HepG2 (cell line): Measurements from ENCODE around the gene ACO1. TPM values are rescaled to one million over a fixed set of nuclear protein-coding genes. Genes with fewer than 3 reads are reported as not detected.

ENCODE experiments used
- ATAC-seq: fragments of 200-7000 bp; cut with Tn5 transposase; 3 replicates; pipeline ENCODE4 v1.9.1; 2020; ENCODE audit warnings: mild to moderate bottlenecking, moderate library complexity
- BruUV-seq: library from RNA; stranded (reverse); fragments of 400-500 nt; replicated peaks from 2 replicates; lab custom pipeline; 2021; lab: Mats Ljungman, UMichigan
- CTCF ChIA-PET: fragments of 300-600 bp; formaldehyde crosslinking; extraction: SDS; loops from one replicate; lab custom pipeline; 2021; ENCODE audit warnings: low total read pairs, inconsistent platforms, low intra/inter-chr PET ratio; lab: Yijun Ruan, JAX
- POLR2A ChIA-PET: fragments of 350-600 bp; sonication (Branson Sonifier 250); formaldehyde crosslinking; loops from one replicate; lab custom pipeline; 2020; ENCODE audit warnings: antibody characterized with exemption, inconsistent platforms; lab: Yijun Ruan, JAX
- DNase-seq: peaks from one replicate; pipeline ENCODE4 v3.0.0-alpha.2; 2015; ENCODE audit warnings: low spot score
- FAIRE-seq: peaks from 3 replicates; lab custom pipeline; 2011; peaks lifted over from hg19 to GRCh38; lab: Jason Lieb, UNC
- H2AFZ ChIP-seq: one replicate; pipeline ENCODE4 v1.6.1; 2011; ENCODE audit warnings: low read length, inconsistent platforms
- H3K27ac ChIP-seq: fragments of 300-600 bp; 3 replicates; pipeline ENCODE4 v1.8.0; 2011; ENCODE audit warnings: mixed run types, mild to moderate bottlenecking, mixed read lengths, low read length, inconsistent platforms; ENCODE audit not compliant: insufficient read depth; ENCODE audit errors: extremely low read length
- H3K27me3 ChIP-seq, 2 experiments: fragments of 200-600 bp in 1 of 2; 2 replicates in 1 of 2; 3 replicates in 1 of 2; pipeline versions ENCODE4 v1.6.0 to v1.8.0; 2011; ENCODE audit warnings: low read length in 2 of 2, mild to moderate bottlenecking in 2 of 2, moderate library complexity in 2 of 2, inconsistent platforms in 1 of 2; ENCODE audit not compliant: insufficient read depth in 2 of 2, control insufficient read depth in 1 of 2
- H3K36me3 ChIP-seq, 2 experiments: fragments of 200-600 bp in 1 of 2; replicated peaks in 1 of 2; 2 replicates in 1 of 2; 3 replicates in 1 of 2; pipeline versions ENCODE4 v1.5.1 to v1.8.0; 2011; ENCODE audit warnings: low read length in 2 of 2, inconsistent platforms in 1 of 2; ENCODE audit not compliant: insufficient read depth in 2 of 2, control insufficient read depth in 1 of 2
- H3K4me1 ChIP-seq: 2 replicates; pipeline ENCODE4 v1.5.1; 2012; ENCODE audit warnings: low read length, inconsistent platforms; ENCODE audit not compliant: insufficient read depth
- H3K4me2 ChIP-seq: 2 replicates; pipeline ENCODE4 v1.6.0; 2011; ENCODE audit warnings: low read depth, low read length, inconsistent platforms
- H3K4me3 ChIP-seq, 3 experiments: fragments of 200-600 bp in 1 of 3; sonication (generic), shearing (Covaris generic) in 1 of 3; replicated peaks in 1 of 3; 2 replicates each; pipeline ENCODE4 v1.5.1; 2011 to 2016; ENCODE audit warnings: low read length in 3 of 3, inconsistent platforms in 2 of 3, low read depth in 2 of 3, mild to moderate bottlenecking in 2 of 3, control low read depth in 1 of 3, mixed read lengths in 1 of 3; ENCODE audit not compliant: insufficient read depth in 1 of 3
- H3K79me2 ChIP-seq: one replicate; pipeline ENCODE4 v1.6.1; 2011; ENCODE audit warnings: low read length, inconsistent platforms; ENCODE audit not compliant: insufficient read depth
- H3K9ac ChIP-seq: 2 replicates; pipeline ENCODE4 v1.6.0; 2011; ENCODE audit warnings: mild to moderate bottlenecking, low read depth, low read length, inconsistent platforms; ENCODE audit not compliant: insufficient read depth
- H3K9me3 ChIP-seq: 2 replicates; pipeline ENCODE4 v1.5.1; 2012; ENCODE audit warnings: mild to moderate bottlenecking, low read length
- H4K20me1 ChIP-seq: 2 replicates; pipeline ENCODE4 v1.6.0; 2011; ENCODE audit warnings: inconsistent platforms, mild to moderate bottlenecking, low read length, moderate library complexity; ENCODE audit not compliant: insufficient read depth
- KLF11 ChIP-seq: IDR thresholded peaks from 2 replicates; pipeline ENCODE4 v1.6.1; 2016; ENCODE audit warnings: missing compliant biosample characterization
- KLF9 ChIP-seq: IDR thresholded peaks from 2 replicates; pipeline ENCODE4 v1.6.1; 2016; ENCODE audit warnings: low read depth
- KMT2A ChIP-seq: sonication (generic); formaldehyde crosslinking; IDR thresholded peaks from 2 replicates; pipeline ENCODE4 v1.4.0; 2020; ENCODE audit warnings: missing genetic modification reagents
- NFE2L1 ChIP-seq: sonication (generic); formaldehyde crosslinking; IDR thresholded peaks from 2 replicates; pipeline ENCODE4 v1.4.0; 2020; ENCODE audit warnings: missing genetic modification reagents, mild to moderate bottlenecking, borderline replicate concordance
- ZBTB4 ChIP-seq: sonication (generic); formaldehyde crosslinking; IDR thresholded peaks from 2 replicates; pipeline ENCODE4 v1.4.0; 2020; ENCODE audit warnings: missing genetic modification reagents, mild to moderate bottlenecking, borderline replicate concordance
- ZNF225 ChIP-seq: sonication (generic); formaldehyde crosslinking; IDR thresholded peaks from 2 replicates; pipeline ENCODE4 v1.4.0; 2020; ENCODE audit warnings: mild to moderate bottlenecking, missing genetic modification reagents
- WGBS: methylation state at CpG from one replicate; pipeline ENCODE4 v1.1.6; 2017; ENCODE audit warnings: low lambda C conversion rate; 5-methylcytosine and 5-hydroxymethylcytosine counted together
- in situ Hi-C: cut with HindIII; loops from 2 replicates; pipeline ENCODE4 v1.10.0; 2017; ENCODE audit warnings: low pct_unique_long_range_greater_than_20kb; ENCODE audit not compliant: extremely low pct_ligation_motif_present
- intact Hi-C: fragments of 100-400 bp; cut with micrococcal nuclease; formaldehyde crosslinking; loops from one replicate; pipeline ENCODE4 v1.10.0; 2022; ENCODE audit not compliant: unreplicated experiment
- polyA plus RNA-seq, 8 experiments: library from polyadenylated mRNA; depleted of rRNA in 3 of 8; stranded (reverse) in 7 of 8; unstranded in 1 of 8; fragments of >200 nt; fragmentation: Illumina TruSeq in 4 of 8; extraction: Trizol in 4 of 8; gene quantifications; 2 replicates each; pipeline versions ENCODE4 v1.2.1 to v1.2.3, GENCODE V29; 2011 to 2016; ENCODE audit warnings: low read depth in 4 of 8, missing spikeins in 1 of 8, mixed read lengths in 1 of 8; ENCODE audit not compliant: insufficient read depth in 1 of 8
- total RNA-seq, 5 experiments: library from RNA; depleted of rRNA; stranded (reverse); fragments of >200 nt; fragmentation: Illumina TruSeq; extraction: Trizol; gene quantifications; 2 replicates each; pipeline ENCODE4 v1.2.3, GENCODE V29; 2016; ENCODE audit warnings: low read depth in 1 of 5

The ACO1 gene
- total and polyA plus RNA-seq, 2 of the 13 experiments (the other 11 are each of a cell fraction or from before 2014, with no cell fraction given): 20.1 to 48.2 TPM

GRCh38 chr9:32434892-32435291 is 50.4 kb downstream of the ACO1 start:
- H4K20me1 ChIP-seq: no peaks in the 10 kb centered on the region
- H3K79me2 ChIP-seq: no peaks in the 10 kb centered on the region
- H2AFZ ChIP-seq: no peak overlapping the region
- H3K9ac ChIP-seq: no peak overlapping the region
- DNase-seq (no peak), ATAC-seq (no peak), FAIRE-seq (no peak)
- peaks cover 15 to 76% of the 10 kb centered on the region in 2 experiments for H3K36me3 ChIP-seq
- no peaks in the 10 kb centered on the region for H3K4me1 ChIP-seq
- intact Hi-C loops: loop anchor here (10.0 kb wide), 1 partner anchor 530 kb away; no protein-coding TSS in a partner anchor
- TF ChIP-seq KMT2A (no peak), NFE2L1 (CRISPR knock-in tag) (no peak), ZBTB4 (no peak), KLF11 (CRISPR knock-in tag) (no peak), ZNF225 (CRISPR knock-in tag) (no peak), KLF9 (CRISPR knock-in tag) (no peak)
- in situ Hi-C loops: loop anchor here (5.0 kb wide), 1 partner anchor 53 kb away; the partner anchor contains the start of gene ACO1
- no peak overlapping the region for H3K27ac ChIP-seq
- 87% methylated on average over 5 of the region's 6 CpGs for WGBS
- no peak overlapping the region for H3K4me2 ChIP-seq
- ChIA-PET POLR2A (interaction anchor here (0.7 to 0.8 kb wide), 2 partner anchors 8 to 137 kb away, joined by 3 to 4 read pairs; no protein-coding TSS in a partner anchor), CTCF (no interaction called here)
- no TSS peak for BruUV-seq
- H3K4me3 ChIP-seq: no peak overlapping the region
- H3K9me3 ChIP-seq: no peaks in the 10 kb centered on the region
- H3K27me3 ChIP-seq: no peaks in the 10 kb centered on the region
